Keratinocyte (primary cell): Measurements from ENCODE around the gene DENND1A. TPM values are rescaled to one million over a fixed set of nuclear protein-coding genes. Genes with fewer than 3 reads are reported as not detected.
"Not testable (repeated sequence)": the region's sequence is repeated elsewhere in the genome, so short reads cannot be mapped to it uniquely, and the experiment has no call there.

ENCODE experiments used
- DNase-seq: peaks from one replicate; pipeline ENCODE4 v3.0.0-alpha.2; 2011; ENCODE audit warnings: low read depth, missing footprints, low spot score
- FAIRE-seq: peaks from 2 replicates; lab custom pipeline; 2011; peaks lifted over from hg19 to GRCh38; lab: Jason Lieb, UNC
- H2AFZ ChIP-seq: 2 replicates; pipeline ENCODE4 v1.6.0; 2012; ENCODE audit warnings: low read length, control low read depth, inconsistent platforms; ENCODE audit not compliant: control insufficient read depth
- H3K27ac ChIP-seq: 2 replicates; pipeline ENCODE4 v1.5.1; 2011; ENCODE audit warnings: low read length; ENCODE audit not compliant: control insufficient read depth, insufficient read depth
- H3K27me3 ChIP-seq: 3 replicates; pipeline ENCODE4 v1.6.0; 2011; ENCODE audit warnings: low read length; ENCODE audit not compliant: control insufficient read depth, insufficient read depth; ENCODE audit errors: extremely low read depth
- H3K36me3 ChIP-seq, 2 experiments: 2 replicates in 1 of 2; 3 replicates in 1 of 2; pipeline ENCODE4 v1.5.1; 2011; ENCODE audit warnings: low read length in 2 of 2, mild to moderate bottlenecking in 1 of 2; ENCODE audit not compliant: control insufficient read depth in 2 of 2, insufficient read depth in 2 of 2; ENCODE audit errors: extremely low read depth in 1 of 2
- H3K4me1 ChIP-seq: 3 replicates; pipeline ENCODE4 v1.5.1; 2011; ENCODE audit warnings: low read length; ENCODE audit not compliant: control insufficient read depth, insufficient read depth; ENCODE audit errors: extremely low read depth
- H3K4me2 ChIP-seq: 3 replicates; pipeline ENCODE4 v1.6.0; 2011; ENCODE audit warnings: low read depth, low read length; ENCODE audit not compliant: control insufficient read depth, insufficient read depth; ENCODE audit errors: extremely low read depth
- H3K4me3 ChIP-seq, 3 experiments: fragments of 200-600 bp in 1 of 3; sonication (generic) in 1 of 3; 2 replicates in 2 of 3; 3 replicates in 1 of 3; pipeline ENCODE4 v1.5.1; 2011 to 2016; ENCODE audit warnings: low read length in 3 of 3, mild to moderate bottlenecking in 3 of 3, control low read depth in 2 of 3, inconsistent platforms in 1 of 3, low read depth in 1 of 3, mixed read lengths in 1 of 3, mixed run types in 1 of 3, moderate library complexity in 1 of 3; ENCODE audit not compliant: control insufficient read depth in 2 of 3, insufficient read depth in 2 of 3; ENCODE audit errors: extremely low read depth in 1 of 3
- H3K79me2 ChIP-seq: 2 replicates; pipeline ENCODE4 v1.6.0; 2012; ENCODE audit warnings: low read length; ENCODE audit not compliant: control insufficient read depth, insufficient read depth
- H3K9ac ChIP-seq: 3 replicates; pipeline ENCODE4 v1.6.0; 2011; ENCODE audit warnings: low read length; ENCODE audit not compliant: control insufficient read depth, insufficient read depth; ENCODE audit errors: extremely low read depth
- H3K9me1 ChIP-seq: 3 replicates; pipeline ENCODE4 v1.6.0; 2011; ENCODE audit warnings: low read length; ENCODE audit not compliant: control insufficient read depth, insufficient read depth; ENCODE audit errors: extremely low read depth
- H3K9me3 ChIP-seq: 2 replicates; pipeline ENCODE4 v1.5.1; 2012; ENCODE audit warnings: low read depth, low read length; ENCODE audit not compliant: control insufficient read depth
- H4K20me1 ChIP-seq: 3 replicates; pipeline ENCODE4 v1.6.0; 2011; ENCODE audit warnings: low read length; ENCODE audit not compliant: control insufficient read depth, insufficient read depth; ENCODE audit errors: extremely low read depth
- CTCF ChIP-seq, 3 experiments: IDR thresholded peaks in 1 of 3; conservative IDR thresholded peaks in 1 of 3; optimal IDR thresholded peaks in 1 of 3; 2 replicates in 2 of 3; 3 replicates in 1 of 3; pipeline versions ENCODE3 to v1.5.1; 2011; ENCODE audit warnings: low read length in 3 of 3, mild to moderate bottlenecking in 3 of 3, moderate library complexity in 2 of 3, control low read depth in 1 of 3, inconsistent platforms in 1 of 3; ENCODE audit not compliant: insufficient read depth in 2 of 3; ENCODE audit errors: extremely low read depth in 1 of 3
- EZH2 ChIP-seq: IDR thresholded peaks from one replicate; pipeline ENCODE4 v1.6.1; 2012; ENCODE audit warnings: inconsistent platforms, mild to moderate bottlenecking, low read length, moderate library complexity
- dilution Hi-C: fragments of 300-500 bp; cut with MboI; formaldehyde crosslinking; loops from one replicate; pipeline ENCODE4 v1.7.0; 2020; ENCODE audit warnings: low sequenced_read_pairs; ENCODE audit not compliant: extremely low pct_ligation_motif_present
- polyA plus RNA-seq, 5 experiments: library from polyadenylated mRNA; depleted of rRNA in 3 of 5; stranded (reverse) in 3 of 5; stranded (forward) in 1 of 5; unstranded in 1 of 5; fragments of >200 nt; gene quantifications; 1 replicate in 1 of 5; 2 replicates in 3 of 5; 3 replicates in 1 of 5; pipeline versions ENCODE4 v1.2.1 to v1.2.3, GENCODE V29; 2011 to 2012; ENCODE audit warnings: missing spikeins in 2 of 5, low read depth in 1 of 5, low replicate concordance in 1 of 5

Gene DENND1A
- polyA plus RNA-seq, 1 donor (not counting 4 experiments of a cell fraction or from before 2014, with no cell fraction given) = 13.0 TPM

DNA sequence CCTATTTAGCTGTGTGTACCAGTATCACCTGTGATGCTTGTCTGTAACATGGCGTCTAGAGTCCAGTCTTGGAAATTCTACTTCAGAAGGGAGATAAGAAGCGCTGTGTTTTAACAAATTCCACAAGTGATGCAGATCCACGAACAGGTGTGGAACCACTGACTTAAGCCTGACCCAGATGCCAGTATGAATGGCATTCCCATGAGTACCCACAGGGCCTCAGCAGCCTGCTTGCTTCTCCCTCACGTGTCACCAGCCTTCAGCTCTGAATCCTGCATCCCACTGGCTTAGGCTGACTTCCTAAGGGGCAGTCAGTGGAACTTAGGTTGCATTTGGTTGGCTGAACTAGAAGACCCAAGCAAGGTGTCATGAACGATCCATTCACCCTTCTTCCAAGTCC, 8.5 kb upstream of the DENND1A start:
- Histone ChIP-seq H3K4me1 (peaks cover 3% of the 10 kb centered on the region), H3K9ac (no peak overlapping the region), H3K4me3 (no peak overlapping the region), H3K9me1 (no peaks in the 10 kb centered on the region), H2AFZ (no peak overlapping the region), H3K79me2 (no peaks in the 10 kb centered on the region), H3K36me3 (no peaks in the 10 kb centered on the region), H3K27me3 (peaks cover 12% of the 10 kb centered on the region), H3K9me3 (no peaks in the 10 kb centered on the region), H3K4me2 (no peak overlapping the region), H4K20me1 (no peaks in the 10 kb centered on the region), H3K27ac (no peak overlapping the region)
- dilution Hi-C loops = no loop called here
- no peak for DNase-seq
- FAIRE-seq = no peak
- TF ChIP-seq EZH2 = no peak
- no peak for TF ChIP-seq CTCF (optimal IDR thresholded peaks at IDR 0.05 in 1 of 3, IDR thresholded peaks at IDR 0.05 in 1 of 3, conservative IDR thresholded peaks at IDR 0.05 in 1 of 3; ENCODE audit: extremely low read depth in 1 of 3, insufficient read depth in 2 of 3, low read length in 3 of 3)

- H3K36me3 ChIP-seq, H3K9ac ChIP-seq, H3K4me3 ChIP-seq, H2AFZ ChIP-seq, H3K9me3 ChIP-seq, H3K4me1 ChIP-seq, H4K20me1 ChIP-seq, dilution Hi-C loops, DNase-seq, H3K4me2 ChIP-seq, H3K27me3 ChIP-seq, H3K27ac ChIP-seq, FAIRE-seq, H3K79me2 ChIP-seq, H3K9me1 ChIP-seq: not testable (repeated sequence)
These were observed 6.6 kb upstream of the DENND1A start for GRCh38 chr9:123936575-123936974.
